NCI-H2171 (cell line): Measurements from ENCODE around the gene ABCC9.

Experiments
- DNase-seq: peaks from one replicate; lab custom pipeline; 2025; lab: John Stamatoyannopoulos, UW

The ABCC9 gene

DNA sequence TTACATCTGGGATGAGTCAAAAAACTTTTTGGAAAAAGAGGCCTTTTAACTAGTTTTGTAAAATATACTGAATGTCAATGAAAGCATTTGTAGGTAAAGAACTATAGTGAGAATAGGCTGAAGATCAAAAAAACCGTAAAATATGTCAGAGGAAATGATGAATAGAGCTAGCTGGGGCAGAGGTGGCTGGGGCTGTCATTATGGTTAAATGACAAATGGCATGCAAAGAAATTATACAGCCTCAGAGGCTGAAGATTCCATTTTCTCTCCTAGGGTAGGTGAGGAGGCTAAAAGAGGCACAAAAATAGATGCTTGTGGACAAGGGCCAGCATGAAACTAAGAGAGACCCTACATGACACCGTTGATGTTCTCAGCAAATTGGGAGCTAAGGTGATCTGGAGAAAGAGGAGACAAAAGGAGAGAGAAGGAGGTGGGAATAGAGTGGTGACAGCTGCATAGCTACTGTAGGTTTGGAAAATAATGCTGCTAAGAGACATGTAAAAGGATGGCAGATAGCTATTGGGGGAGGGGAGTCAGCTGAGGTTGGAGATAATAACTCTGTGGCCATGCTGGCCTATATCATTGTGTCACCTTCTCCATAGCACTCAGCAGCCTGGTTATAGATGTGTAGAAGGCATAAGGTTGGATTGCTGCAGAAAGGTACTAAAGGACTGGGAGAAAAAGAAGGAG, 63.8 kb downstream of the ABCC9 start:
- no peak for DNase-seq

DNA sequence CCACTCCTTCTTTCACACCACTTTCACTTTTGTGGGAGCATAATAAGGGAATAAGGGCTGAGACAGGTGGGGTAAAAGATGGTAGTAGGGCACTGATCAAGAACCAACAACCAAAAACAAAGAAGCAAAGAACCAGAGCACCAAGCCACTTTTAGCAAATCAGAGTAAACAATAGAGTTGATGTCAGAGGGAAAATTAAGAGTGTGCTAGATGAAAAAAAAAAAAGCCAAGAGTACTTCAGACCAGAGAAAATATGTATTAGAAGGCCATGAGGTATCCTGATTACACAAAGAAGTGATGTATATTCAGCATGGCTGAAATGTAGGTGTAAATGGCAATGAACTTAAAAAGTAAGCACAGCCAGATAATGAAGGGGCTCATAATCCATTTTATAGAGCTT, 75.4 kb downstream of the ABCC9 start:
- DNase-seq: no peak

DNA sequence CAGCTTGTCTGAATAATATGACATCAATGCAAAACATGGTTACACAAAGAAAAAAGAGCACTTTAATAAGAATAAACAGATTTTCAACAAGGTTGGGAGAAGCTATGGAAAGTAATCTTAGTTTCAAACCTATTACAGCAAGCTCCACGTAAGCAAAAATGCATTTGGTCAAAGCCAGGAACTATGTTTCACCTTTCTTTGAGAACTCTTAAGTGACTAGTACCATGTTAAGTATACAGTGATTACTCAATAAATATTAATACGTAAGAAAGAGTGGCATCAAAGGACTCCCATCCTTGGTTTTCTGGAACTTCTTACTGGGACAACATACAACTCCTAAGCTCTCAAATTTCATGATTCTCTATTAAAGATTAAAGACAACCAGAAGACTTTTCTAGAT, 80.7 kb downstream of the ABCC9 start:
- no peak for DNase-seq

DNA sequence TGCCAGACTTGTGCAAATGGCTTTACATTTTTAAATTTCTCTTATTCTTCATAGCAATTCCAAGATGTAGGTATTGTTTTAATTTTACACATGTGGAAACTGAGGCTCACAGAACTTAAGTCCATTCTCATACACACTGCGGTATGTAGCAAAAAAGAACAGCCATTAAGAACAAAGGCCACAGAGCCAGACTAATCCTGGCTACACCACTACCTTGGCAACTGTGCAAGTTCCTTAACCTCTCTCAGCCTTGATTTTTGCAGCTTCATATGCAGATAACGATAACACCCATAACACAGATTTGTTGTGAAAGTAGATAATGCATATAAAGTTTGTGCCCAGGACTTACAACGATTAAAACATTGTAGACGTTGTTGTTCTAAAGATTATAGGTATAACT, 81.1 kb downstream of the ABCC9 start:
- no peak for DNase-seq

DNA sequence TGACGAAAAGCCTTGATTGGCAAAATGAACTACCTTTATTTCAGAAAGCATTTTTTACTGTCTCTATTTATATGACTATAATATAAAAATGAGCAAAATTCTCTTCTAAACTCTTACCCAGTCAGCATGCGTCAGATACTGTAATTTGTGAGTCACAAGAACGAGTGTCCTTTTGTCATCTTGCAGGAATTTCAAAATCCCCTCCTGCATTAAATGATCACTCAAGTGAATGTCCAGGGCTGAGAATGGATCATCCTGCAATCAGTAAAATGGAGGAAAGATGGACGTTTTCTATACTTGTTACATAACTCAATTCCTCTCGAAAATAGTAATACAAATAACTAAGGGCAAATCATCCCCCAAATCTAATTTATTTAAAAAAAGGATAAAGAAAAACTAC, 89.0 kb downstream of the ABCC9 start:
- DNase-seq: no peak

DNA sequence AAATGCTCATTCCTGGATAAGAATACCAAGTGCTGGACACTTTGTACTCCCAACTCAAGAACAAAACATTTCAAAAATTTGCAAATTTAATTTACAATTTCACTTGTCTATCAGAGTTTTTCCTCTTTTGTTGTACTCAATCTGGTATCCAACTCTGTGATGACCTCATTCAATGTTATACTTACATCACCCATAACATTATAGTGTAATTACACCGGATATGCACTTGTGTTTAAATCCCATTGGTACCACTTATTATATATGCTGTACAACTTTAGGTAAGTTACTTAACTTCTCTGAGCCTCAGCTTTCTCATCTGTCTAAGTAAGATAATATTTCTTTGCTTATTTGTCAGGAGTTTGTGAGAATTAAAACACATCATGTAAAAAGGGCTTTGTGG, 90.1 kb downstream of the ABCC9 start:
- no peak for DNase-seq

DNA sequence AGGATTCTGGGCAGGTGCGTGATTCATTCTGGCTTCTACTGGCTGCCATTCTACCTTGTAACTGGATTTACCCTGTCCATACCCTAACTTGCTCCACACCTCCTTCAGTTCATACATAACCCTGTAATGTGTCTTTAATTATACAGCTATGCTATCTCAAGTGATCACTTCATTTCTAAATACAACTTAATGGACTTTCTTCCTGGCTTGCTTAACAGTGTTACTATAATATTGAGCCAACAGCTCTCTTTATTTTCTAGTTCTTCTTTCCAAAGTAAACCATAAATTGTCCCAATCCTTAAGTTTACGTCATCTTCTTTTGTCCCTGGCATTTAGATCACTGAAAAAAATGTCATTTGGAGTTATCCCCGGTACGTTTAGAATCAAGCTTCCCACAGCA, 90.8 kb downstream of the ABCC9 start:
- no peak for DNase-seq

DNA sequence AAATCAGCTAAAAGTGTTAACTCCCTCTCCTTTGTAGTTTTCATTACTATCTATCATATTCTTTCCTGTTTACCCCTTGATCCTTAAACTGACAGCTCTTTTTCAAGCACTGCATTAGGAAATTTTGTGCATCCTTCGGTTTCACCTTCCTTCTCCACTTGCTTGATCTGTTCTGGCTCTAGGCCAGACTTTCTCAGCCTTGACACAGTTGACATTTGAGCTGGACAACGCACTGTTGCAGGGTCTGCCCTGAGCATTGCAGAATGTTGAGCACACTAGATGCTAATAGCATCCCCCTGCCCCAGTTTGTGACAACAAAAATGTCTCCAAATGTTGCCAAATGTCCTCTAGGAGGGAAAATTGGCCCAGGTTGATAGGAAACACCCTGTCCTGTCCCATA, 91.3 kb downstream of the ABCC9 start:
- no peak for DNase-seq

DNA sequence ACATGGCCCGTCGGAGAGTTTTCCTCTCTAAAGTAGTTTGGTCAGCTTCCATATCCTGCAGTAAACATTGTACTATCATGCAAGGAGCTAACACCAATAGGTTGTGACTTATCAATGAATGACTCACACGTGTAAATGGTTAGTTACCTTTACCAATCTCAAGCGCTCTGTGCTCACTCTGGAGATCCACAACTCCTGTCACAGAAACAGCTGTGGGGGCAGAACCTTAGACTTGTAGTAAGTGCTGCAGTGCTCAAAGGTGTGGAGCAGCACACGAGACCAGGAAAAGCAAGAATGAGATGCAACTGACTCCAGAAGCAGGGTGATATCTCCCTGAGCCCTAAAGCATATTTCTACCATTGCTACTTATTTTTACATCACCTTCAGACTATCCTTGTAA, 93.0 kb downstream of the ABCC9 start:
- DNase-seq: no peak

DNA sequence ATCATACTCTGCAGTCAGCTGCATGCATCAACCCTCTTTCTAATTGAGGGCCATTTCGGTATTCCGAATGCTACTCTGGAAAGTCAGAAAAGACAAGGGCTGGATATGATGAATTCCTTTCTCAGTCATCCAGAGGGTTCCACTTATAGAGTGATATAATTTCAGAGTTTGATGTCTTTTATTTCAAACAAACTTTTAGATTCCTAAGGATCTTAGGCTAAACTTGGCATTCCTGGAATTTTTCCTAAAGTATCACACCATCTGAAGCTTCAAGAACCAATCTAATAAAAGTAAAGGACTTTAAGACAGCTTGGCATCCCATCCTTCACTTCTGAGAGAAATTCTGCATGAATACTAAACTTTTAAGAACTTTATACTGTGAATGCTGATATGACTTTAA, 97.4 kb downstream of the ABCC9 start:
- no peak for DNase-seq

DNA sequence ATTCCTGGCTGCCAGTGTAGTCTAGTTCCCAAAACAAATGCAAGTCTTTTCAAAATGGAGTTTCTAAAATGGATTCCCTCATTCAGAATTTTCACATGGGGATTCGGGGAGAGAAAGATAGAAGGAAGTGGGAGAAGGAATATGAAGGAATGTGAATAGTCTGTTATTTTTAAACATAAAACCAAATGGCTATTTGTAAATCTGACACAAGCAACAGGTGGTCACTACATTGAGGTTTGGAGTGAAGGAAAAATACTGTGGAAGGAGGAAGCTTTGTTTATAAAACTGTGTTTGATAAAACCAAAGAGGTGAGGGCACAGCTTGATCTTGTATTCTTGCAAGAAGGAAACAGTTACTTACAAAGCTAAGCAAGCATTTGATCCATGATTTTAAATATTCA, 101.5 kb downstream of the ABCC9 start:
- no peak for DNase-seq

DNA sequence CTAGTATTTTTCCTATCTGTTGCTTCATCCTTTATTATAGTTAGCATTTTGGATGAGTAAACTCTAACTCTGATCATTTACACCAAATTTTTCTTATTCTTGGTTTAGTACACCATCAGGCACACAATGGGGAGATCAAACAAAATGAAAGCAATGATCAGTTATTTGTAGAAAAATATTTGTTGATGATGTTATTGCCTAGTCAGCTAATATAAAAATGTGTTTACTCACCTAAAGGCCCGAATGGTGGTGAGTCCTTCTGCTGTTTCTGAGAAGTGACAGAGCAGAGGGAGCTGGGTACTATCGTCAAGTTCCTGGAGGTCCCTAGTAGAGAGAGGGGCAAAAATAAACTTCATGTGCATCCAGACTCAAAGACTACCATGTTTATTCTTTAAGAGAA, 103.4 kb downstream of the ABCC9 start:
- DNase-seq: no peak

DNA sequence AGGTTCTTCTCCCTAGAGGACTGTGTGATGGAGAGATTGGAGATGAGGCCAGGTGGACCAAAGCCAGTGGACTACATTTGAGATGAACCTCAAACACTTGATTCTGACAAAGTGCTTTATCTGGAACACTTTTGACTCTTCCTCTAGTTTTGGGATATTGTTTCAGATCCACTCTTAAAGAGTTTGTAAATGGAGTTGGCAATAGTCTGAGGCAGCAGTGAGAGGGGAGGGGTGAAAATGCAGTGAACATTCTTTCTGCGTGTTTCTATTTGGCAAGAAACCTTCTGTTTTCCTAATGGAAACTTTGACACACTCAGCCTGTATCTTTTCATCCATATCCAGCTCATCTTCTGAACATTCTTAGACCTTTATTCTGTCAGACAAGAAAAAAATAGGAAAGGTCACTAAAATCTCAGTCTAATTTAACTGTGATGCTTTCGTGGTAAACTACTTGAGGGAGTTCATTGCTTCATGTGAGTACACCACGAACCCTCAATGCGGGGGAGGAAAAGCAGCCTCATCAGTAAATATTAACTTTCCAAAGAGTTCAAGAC, 109.4 kb downstream of the ABCC9 start:
- no peak for DNase-seq

DNA sequence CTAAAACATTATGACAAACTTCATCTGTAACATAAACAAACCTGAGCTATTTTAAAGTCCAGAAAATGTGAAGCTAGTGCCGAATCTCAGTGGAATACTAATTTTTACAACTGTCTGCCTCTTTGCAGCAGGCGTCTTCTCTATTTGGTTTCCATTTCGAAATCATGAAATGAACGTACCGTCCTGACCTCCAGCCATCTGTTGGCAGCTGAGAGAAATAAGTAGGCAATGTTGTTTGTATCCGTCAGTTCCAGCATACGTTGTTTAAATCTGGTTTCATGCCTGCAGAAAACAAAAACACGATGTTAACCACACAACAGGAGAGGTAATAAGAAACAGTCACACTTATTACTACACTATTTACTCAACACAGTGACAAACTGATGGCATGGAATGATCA, 112.4 kb downstream of the ABCC9 start:
- peak; percentile 4 for DNase-seq

DNA sequence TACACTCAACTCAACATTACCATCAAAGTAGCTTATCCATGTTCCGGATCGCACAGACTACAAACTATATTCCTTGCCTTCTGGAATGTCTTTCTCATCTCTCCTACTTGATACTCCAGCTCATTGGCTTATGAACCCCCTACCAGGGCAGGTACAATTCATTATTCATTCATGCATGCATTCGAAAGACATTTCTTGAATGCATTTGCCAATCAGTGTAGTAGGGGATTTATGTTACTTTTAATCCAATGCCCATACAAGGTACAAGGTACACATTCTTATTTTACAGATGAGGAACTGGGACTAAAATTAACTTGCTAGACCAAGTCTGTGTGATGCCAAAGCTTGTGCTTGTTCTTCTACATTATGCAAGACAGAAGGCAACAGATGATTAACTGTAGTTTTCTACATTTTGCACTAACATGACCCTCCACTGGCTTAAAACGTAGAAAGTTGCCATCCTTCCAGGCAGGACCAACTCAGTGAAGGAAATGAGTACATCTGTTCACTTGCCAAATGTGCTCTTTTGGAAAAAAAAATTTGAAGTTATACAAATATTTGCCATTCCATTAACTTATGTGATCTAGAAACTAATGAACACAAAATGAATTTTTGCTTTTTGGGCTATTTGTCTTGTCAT, 113.0 kb downstream of the ABCC9 start:
- no peak for DNase-seq

DNA sequence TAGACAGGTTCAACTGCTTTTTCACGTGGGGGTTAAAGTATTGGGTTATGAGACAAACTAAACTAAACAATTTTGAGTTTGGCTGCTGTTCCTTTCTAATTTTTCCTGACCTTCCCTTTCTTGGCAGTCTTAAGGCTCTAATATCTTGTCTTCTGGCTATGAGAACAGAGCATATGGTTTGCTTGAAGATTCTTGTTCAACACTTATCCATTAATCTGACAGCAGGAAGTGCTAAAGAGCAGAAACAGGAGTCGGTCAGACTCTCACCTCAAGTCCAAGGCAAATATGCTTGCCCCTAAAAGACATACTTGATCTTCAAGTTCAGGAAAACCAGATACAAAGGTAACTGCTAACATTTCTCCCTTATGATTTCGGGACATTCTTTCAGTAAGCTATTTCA, 114.1 kb downstream of the ABCC9 start:
- no peak for DNase-seq

DNA sequence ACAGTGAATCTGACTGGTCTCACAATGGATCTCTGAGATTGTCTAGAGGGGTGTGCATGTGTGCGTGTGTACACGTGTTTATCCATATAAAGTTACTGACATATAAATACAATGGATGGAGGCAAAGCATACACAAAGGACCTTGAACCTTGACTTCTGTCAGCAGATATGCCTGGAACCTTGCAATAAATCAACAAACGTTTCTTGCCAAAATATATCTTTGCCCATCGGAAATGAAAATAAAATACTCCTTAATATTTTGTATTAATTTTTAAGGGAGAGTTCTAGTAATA, 114.7 kb downstream of the ABCC9 start:
- no peak for DNase-seq

DNA sequence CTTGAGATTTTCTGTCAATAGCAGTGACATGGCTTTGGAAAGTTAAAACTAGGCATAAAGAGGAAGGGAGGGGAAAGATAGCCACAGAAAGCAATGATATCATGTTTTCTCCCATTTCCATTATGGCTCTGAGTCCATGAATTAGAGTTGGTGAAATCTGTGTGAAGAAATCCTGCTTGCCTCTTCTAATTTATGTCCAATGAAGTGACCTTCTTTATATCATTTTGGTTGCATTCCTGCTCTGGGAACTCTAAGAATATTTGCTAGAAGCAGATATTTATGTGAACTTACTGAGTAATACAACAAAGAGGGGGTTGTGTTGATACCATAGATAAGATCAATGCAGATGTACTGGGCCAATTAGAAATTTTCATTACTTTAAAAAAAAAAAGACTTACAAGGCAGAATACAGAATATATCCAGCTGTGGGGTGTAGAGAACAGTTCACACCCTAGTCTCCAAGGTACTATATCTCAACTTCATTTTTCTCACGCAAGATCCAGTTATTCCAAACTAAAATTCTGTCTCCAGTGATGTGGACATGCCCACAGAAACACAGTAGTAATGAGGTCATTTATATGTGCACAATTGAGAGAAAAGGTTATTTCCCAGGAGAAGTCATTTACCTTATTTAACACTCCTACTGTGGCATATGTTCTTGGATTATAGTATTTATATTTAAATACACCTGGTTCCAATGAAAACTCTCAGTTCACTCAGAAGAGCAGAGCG, 115.2 kb downstream of the ABCC9 start:
- DNase-seq: no peak

DNA sequence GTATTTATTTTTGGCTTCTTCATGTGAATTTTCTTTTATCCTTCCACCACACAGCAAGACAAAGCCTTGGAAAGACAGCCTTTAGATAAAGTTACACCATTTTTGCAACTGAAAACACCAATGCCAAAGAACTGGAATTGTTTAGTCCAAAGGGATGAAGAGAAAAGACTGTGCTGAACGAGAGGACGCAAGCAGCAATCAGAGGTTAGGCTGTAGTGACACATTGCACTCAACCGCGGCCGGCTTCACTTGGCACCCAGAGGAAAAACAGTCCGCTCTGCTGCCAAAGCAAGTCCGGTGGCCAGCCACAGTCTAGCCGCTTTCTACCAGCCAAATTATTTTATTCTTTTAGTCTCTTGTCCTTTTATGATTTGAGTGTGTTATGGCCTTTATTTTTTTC, 117.6 kb downstream of the ABCC9 start:
- no peak for DNase-seq

DNA sequence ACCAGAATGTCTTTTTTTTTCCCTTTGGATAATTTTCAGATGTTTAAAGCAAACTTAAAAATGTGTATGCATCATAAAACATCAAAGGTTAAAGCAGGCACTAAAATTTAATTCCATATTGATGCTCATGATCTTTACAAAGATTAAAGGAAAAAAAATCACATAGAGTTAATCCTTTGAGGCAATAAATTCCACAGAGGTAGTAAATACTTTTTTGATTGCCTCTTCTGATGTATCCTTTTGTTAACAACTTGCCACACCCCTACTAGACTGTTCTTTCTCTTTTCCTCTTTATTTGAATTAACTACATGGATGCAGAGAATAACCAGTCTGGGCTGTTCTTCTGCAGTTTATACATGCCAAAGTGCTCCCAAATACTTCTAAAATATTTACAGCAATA, 121.5 kb downstream of the ABCC9 start:
- no peak for DNase-seq

DNA sequence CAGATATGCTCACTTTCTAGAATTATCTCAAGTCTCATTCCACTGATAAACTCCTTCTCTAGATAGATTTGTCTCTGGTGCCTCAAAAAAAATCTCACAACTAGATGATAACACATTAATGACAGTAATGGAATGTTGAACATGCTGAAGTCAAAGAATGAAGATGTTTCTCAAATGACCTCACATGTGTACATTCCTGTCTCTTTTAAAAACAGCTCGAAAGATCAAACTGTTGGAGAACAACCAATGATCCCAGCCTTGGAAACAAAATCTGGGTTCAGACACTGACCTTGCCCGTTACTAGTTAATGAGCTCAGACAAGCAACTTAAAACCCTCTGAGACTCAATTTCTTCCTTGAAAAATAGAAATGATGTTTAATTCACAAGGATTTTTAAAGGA, 122.0 kb downstream of the ABCC9 start:
- no peak for DNase-seq

DNA sequence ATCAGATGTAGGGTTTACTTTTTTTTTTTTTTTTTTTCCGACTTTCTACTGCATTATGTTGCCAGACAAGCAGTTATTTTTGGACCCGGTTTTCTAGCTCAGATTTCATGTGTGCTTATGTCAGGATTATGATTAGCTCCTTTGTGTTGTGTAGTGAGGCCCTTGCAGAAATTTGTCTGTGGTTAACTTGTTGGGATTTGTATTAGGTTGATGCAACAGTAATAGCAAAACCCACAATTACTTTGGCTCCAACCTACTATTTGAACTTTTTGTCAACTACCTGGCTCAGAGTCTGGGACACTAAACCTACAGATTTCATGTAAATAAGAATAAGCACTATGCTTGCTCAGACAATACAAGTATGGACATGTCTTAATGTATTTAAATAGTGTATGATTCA, 122.6 kb downstream of the ABCC9 start:
- DNase-seq: no peak

DNA sequence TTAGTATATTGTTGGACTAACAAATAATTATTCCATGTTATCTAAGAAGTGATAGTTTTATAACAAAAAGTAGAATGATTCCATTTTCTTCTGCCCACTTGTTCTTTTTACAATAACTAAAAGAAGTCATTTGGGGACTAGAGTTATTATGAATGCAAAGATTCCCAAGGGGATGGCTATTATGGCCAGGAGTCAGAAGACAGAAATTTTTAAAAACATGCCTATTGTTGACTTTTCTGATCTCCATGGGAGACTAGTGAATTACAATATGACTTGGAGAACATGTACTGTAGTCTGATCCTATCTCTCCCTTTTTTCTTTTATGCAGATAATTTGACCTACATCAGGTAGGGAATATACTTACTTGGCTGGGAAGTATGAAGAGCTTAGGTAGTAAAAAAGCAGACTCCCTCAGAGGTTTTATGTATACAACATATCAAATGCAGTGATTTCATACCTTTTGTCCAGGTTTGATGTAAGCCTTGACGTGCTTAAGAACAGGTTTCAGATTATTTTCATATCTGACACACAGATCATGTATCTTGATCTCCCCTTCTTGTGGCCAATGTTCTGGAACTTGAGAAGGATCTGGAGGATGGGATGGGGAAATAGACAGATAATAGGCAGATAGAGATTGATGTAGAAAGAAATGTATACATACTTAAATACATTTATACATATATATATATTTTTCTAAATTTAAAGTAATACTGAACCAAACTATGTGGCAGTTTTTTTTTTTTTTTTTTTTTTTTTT, 125.7 kb downstream of the ABCC9 start:
- DNase-seq: no peak
